NCI-H2171 (cell line): Measurements from ENCODE around the gene FIGNL1.
A peak's percentile ranks its signal among the peaks of the same experiment; 100 is the strongest.

ENCODE experiments used
- DNase-seq: peaks from one replicate; lab custom pipeline; 2025; lab: John Stamatoyannopoulos, UW

FIGNL1 gene

GRCh38 chr7:50426280-50427045 lies 23.7 kb downstream of the FIGNL1 start:
- no peak for DNase-seq

- DNase-seq = no peak
These were observed 24.8 kb downstream of the FIGNL1 start for GRCh38 chr7:50425318-50425717.

DNA sequence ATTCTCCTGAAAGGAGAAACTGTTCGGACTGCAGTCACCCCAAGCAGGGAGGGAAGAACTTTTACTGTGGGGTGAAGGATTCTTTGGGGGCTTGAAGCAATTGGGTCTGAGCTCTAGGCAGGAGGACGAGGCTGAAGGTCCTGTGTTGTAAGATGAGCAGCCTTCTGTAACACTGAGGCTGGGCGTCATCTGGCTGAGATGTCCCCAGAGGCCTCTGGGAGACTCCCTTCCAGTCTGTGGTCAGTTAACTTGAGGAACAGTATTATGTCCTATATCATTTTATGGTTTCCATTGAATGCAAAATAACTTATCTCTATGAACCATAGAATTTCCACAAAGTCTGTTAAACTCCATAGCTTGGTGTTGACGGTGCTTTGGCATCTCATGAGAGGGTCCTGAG lies 26.3 kb downstream of the FIGNL1 start:
- DNase-seq = no peak

GRCh38 chr7:50422858-50423257 lies 27.3 kb downstream of the FIGNL1 start:
- no peak for DNase-seq

DNA sequence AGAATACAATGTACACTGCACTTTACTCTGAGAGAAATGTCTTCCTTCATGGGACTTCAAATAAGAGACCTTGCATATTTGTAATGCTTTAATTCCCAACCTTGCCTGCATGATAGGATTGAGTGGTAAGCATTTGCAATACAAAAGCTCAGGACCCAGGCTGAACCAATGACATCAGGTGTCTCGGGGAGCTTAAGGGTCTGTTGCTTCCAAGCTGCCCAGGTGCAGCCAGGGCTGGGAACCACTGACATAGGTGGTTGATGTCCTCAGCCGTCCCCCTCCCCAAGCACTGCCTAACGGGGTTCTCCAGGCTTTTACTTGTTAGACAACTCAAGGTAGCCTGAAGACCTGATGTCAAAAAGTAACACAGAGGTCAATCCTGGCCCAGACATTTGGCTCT lies 29.1 kb downstream of the FIGNL1 start:
- DNase-seq = no peak

DNA sequence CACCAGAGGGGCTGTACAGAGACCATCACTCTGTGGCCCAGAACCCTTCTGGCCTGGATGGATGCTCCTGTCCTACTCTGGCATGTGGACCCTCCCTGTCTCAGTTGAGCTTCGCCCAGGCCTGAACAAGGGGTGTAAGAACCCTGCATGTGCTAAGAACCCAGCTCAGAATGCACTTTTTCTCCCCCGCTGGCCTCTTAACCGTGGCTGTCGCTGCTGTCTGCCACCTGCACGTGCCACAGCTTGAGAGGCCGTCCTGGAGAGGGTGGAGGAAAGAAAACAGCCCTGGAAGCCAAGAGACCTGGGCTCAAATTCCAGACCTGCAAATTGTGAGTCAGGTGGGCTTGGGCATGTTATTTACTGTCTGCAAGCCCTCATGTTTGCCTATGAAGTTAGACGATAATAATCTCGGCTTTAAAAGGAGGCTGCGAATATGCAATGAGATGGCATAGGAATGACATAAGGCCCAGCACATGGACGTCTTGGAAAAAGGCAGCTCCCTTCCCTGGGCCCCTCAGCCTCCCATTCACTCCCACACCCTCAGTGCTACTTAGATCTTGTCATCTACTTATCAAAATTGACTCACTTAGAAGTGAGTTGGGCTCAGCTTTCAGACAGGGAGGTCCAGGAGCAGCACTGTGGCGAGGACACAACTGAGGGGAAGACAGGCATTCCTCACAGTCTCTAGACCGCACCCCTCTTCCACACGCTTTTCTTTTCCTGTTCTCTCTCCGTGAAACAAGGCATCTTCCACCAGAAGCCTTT lies 31.4 kb downstream of the FIGNL1 start:
- no peak for DNase-seq

GRCh38 chr7:50418086-50418515 lies 32.0 kb downstream of the FIGNL1 start:
- DNase-seq = peak; percentile 18

GRCh38 chr7:50416527-50417182 lies 33.5 kb downstream of the FIGNL1 start:
- no peak for DNase-seq

- DNase-seq = no peak
These were observed 34.2 kb downstream of the FIGNL1 start for GRCh38 chr7:50415844-50416364.

DNA sequence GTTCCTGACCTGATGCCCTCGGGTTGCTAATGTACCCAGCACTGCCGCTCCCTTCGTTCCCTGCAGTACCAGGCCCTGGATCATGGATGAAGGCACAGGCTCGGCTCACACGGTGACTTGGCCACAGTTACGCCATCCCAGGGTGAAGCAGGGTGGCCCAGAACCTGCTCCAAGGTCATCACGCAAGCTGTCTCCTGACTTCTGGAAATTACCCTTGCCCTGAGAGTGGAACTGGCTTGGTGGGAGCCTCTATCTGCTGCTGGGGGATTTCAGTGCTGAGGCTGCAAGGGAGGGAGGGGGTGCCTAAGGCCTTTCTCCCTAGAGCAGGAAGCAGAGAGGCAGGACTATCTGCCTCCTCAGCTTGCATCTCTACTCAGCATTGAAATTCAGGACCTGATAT lies 36.6 kb downstream of the FIGNL1 start:
- DNase-seq = no peak

DNA sequence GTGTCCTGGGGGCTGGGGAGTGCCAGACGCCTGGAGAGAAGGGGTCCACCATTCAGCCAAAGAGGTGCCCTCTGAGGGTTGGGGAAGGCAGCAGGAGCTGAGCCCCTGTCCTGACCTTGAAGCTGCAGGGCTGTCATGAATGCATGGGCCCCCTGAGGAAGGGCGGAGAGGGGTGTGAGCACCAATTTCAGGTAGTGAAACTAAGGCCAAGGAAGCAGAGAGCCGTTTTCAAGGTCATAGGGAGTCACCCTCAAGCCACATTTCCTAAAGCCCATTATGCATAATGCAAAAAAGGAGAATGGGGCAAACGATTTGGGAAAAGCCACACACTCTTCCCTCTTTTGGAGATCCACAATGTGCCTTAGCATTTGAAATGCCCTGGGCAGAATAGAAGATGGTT lies 37.2 kb downstream of the FIGNL1 start:
- DNase-seq = no peak

DNA sequence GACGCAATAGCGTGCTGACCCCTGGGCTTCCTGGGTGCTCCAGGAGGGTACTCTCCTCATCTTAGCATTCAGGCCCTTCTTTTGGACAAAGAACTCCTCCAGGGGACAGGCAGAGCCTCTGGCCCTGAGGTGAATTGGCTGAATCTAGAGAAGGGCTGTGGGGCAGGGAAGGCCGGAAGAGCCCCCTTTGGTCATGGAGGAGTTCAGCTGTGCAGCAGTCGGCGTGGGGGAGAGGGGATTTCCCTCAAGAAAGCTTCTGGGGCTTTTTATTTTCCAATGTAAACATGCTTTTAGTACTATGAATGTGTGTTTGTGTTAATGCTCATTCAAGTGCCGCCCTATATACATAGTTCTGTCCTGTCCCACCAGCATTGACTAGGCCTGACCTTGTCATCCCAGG lies 38.8 kb downstream of the FIGNL1 start:
- no peak for DNase-seq

DNA sequence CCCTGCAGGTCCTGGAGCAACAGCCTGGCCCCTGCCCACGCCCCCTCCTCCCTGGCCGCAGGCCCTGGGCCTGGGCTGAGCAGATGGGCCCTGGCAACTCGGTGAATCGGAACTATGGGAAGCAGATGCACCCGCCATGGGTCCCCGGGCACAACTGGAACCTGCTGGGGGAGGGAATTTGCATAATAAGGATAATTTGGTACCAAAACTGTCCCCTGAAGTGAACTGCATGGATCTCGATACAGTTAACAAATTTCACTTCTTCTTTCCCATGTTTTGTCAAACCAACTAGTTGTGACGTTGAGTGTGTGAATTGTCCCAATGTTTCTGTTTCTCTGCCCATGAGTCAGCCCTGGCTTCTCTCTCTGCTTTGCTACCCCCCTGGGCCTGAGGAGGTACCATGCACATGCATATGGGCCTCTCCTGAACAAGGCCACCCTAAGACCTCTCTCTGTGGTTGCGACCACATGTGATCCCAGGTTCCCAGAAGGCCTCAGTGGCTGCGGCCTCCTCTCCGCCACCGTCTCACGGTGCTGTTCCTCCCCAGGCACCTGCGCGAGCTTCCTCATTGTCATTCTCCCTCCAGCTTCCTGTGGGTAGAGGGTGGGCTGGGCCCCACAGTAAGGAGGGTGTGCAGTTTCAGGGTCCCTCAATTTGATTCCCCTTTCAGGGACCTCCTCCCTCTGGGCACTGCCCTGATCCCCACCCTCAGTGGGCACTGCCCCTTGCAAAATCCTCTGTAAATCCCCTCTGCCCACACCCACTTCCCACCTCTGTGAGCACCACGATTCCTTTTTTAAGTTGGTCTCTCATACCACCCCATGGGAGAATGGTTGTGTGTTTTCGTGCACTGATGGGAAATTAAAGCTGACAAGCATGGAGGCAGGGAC lies 40.0 kb downstream of the FIGNL1 start:
- no peak for DNase-seq

GRCh38 chr7:50406935-50407334 lies 43.2 kb downstream of the FIGNL1 start:
- DNase-seq = no peak

DNA sequence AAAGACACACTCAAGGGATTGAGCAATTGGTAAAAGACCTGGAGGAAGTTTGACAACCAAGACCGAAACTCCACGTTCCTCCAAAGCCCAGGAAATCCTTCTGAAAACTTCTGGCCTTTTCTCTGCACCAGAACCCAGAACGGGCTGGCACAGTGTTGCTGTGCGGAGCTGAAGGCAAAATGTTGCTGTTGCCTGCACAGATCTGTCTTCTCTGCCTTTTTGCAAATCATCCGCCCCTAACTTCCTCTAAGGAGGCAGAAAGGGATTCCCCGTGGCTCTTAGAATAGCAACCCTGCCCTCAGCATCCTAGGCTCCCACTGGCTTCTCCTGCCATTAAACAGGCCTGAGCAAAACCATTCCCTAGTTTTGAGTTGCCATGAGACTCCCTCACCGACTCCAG lies 44.9 kb downstream of the FIGNL1 start:
- DNase-seq = no peak

GRCh38 chr7:50404392-50404791 lies 45.8 kb downstream of the FIGNL1 start:
- no peak for DNase-seq

GRCh38 chr7:50400114-50400513 lies 50.0 kb downstream of the FIGNL1 start:
- no peak for DNase-seq

DNA sequence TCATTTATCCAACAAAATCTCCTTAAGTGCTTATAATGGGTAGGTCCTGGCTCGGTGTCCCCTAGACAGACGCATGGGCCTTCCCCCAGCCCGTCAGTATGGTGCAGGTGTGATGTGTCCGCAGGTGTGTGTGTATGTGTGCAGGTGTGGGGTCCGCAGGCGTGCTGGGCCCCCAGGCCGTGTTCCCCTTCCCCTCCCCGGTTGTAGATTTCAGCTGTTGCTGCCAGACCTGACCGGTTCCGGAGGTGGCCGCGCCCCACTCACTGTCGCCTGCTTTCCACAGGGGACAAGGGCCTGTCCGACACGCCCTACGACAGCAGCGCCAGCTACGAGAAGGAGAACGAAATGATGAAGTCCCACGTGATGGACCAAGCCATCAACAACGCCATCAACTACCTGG lies 50.5 kb downstream of the FIGNL1 start:
- no peak for DNase-seq

DNA sequence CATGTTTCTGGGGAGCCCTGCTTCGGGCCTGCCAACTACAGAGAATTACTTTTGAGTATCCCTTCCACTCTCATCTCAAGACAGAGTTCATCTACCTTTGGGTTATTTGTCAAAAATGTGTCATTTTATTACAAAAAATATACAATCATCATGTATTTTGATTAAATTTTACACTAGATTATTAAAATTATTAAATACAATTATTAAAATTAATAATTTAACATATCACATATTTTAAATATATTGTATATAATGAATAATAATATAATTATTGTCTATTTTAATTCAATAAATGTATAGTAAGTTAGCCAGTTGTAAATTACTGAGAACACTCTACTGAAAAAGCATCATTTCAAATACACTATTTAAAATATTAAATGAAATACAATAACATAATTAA lies 50.9 kb downstream of the FIGNL1 start:
- DNase-seq = no peak

- no peak for DNase-seq
These were observed 52.2 kb downstream of the FIGNL1 start for GRCh38 chr7:50397971-50398324.

GRCh38 chr7:50397320-50397970 lies 52.7 kb downstream of the FIGNL1 start:
- no peak for DNase-seq
